ENCODE results near the gene CBARP. TPM values are rescaled to one million over a fixed set of nuclear protein-coding genes. Genes with fewer than 3 reads are reported as not detected.

Gene CBARP
- total RNA-seq, 2 donors from 2014 or later: 0.33 to 0.78 TPM

DNA sequence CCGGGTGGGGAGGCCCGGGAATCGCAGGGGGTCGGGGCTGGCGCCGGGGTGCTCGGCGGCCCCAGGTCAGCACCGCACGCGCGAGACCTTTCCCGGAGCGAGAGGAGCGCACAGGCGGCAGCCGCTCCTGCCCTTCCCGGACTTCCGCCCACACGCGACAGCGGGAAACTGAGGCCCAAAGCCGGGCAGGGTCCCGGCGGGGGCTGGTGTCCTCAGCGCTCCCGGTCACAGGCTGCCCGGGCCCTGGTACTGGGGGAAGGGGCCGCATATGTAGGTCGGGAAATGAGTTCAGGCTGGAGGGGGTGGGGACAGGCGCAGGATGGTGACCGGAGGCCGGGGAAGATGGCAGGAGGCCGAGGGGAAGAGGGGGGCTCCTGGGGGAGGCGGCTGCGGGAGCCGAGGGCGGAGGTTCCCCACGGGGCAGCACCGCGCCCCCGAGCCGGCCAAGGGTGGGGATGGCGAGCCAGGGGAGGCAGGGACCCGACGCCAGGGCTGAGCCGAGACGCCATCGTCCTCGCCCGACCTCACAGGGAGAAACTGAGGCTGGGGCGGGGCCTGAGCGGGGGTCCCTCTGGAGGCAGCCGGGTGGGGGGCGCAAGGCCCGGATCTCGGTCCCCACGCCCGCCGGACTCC, 662 bp downstream of the CBARP start:
- no peak overlapping the region for H3K27ac ChIP-seq
- DNase-seq (peak in 1 of 4 donors; percentile 38), ATAC-seq (no peak)
- 0 to 1% methylated on average over 11 to 55 of the region's 60 CpGs for WGBS, 2 donors
- no peaks in the 10 kb centered on the region for H3K27me3 ChIP-seq
- no peaks in the 10 kb centered on the region for H3K36me3 ChIP-seq (replicated peaks in 1 of 2; ENCODE audit: insufficient read depth in 1 of 2, low read depth in 2 of 2)
- H3K4me3 ChIP-seq: no peak overlapping the region
- H3K9me3 ChIP-seq: no peaks in the 10 kb centered on the region
- TF ChIP-seq, protein P1, sequence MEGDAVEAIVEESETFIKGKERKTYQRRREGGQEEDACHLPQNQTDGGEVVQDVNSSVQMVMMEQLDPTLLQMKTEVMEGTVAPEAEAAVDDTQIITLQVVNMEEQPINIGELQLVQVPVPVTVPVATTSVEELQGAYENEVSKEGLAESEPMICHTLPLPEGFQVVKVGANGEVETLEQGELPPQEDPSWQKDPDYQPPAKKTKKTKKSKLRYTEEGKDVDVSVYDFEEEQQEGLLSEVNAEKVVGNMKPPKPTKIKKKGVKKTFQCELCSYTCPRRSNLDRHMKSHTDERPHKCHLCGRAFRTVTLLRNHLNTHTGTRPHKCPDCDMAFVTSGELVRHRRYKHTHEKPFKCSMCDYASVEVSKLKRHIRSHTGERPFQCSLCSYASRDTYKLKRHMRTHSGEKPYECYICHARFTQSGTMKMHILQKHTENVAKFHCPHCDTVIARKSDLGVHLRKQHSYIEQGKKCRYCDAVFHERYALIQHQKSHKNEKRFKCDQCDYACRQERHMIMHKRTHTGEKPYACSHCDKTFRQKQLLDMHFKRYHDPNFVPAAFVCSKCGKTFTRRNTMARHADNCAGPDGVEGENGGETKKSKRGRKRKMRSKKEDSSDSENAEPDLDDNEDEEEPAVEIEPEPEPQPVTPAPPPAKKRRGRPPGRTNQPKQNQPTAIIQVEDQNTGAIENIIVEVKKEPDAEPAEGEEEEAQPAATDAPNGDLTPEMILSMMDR (IDR thresholded peaks at IDR 0.05): no peak
- no peak for TF ChIP-seq POLR2A (IDR thresholded peaks at IDR 0.05)
- H3K4me1 ChIP-seq: peaks cover 57% of the 10 kb centered on the region
- intact Hi-C loops (cut with DNase I): no loop called here

DNA sequence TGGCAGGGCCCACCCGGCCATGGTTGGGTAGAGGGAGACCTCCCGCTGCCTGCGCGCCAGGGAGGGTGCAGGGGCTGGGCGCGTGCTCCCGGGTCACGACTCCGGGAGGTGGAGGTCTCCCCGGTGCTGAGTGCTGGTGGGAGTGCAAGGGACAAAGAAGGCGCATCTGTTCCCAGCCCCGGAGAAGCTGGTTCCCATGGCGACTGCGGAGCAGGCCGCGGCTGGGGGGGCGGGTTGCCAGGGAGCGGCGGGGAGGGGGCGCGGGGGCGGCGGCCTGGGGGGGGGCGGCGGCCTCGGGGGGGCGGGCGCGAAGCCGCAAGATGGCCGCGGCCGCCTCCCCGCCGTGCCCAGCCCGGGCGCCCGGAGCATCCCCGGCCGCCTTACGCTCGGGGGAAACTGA, 1.2 kb downstream of the CBARP start:
- Histone ChIP-seq H3K36me3 (replicated peaks in 1 of 2; ENCODE audit: insufficient read depth in 1 of 2, low read depth in 2 of 2) (no peaks in the 10 kb centered on the region), H3K9me3 (no peaks in the 10 kb centered on the region), H3K4me3 (no peak overlapping the region), H3K27ac (no peak overlapping the region), H3K4me1 (peaks cover 58% of the 10 kb centered on the region), H3K27me3 (no peaks in the 10 kb centered on the region)
- no peak for ATAC-seq
- DNase-seq: no peak
- TF ChIP-seq, protein P1 (IDR thresholded peaks at IDR 0.05): no peak
- TF ChIP-seq POLR2A (IDR thresholded peaks at IDR 0.05): no peak
- 18% methylated on average over 40 of the region's 42 CpGs; no CpG with 5 or more reads in 1 of the 2 donors for WGBS, 2 donors
- intact Hi-C loops (cut with DNase I): no loop called here

DNA sequence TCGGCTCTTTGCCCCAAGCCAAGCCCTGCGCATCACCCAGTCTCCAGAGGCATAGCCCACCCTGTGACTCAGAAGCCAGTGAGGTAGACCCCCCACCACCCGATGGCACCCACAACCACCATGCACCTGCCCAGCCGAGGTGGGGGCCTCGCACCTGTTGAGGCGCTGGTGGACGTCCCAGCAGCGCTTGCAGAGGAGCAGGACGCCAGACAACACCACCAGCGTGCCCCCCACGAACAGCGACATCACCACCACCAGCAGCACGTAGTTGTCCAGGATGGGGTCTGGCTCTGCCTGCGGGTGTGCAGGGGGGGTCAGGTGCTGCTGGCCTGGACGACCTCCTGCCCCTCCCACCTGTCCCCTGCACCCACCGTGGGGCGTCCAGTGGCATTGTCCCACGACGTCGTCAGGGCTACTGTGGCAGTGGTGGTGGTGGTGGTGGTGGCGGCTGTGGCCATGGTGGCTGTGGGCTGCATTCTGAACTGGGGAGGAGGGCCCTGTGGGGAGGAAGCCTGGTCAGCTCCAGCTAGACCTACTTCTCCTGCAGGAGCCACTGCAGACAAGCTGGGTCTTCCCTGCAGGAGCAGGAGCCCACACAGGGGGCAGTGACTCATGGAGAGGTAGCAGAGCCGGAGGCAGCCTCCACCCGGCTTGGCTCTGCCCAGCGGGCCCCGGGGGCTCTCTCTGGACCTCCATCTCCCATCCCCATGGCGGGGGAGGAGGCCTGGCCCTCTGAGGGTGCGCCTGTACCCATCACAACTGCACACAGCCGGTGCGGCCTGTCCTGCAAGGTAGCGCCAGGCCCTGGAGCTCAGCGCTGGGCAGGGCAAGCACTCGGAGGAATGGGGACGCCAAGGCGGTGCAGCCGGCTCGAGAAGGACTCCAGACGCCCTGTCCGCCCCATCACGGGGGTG, 1.9 kb downstream of the CBARP start:
- no peak overlapping the region for H3K4me3 ChIP-seq

DNA sequence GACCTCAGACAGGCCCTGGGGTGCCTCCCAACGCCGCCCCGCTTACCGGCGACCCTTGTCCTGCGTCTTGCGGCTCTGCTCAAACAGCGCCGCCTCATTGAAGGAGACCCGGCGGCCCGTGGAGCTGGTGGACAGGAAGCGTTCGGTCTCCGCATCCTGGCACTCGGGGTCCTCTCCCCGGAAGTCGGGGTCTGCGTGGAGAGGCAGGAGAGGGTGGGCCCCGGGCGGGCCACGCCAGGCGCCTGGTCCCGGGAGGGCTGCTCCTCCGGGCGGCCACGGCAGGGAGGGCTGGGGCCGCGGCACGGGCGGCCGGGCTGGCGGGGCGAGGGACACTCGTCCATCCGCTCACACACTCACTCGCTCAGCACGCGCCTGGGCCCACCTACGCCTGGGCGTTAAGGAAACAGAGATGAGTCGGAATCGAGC, 2.8 kb downstream of the CBARP start:
- no peaks in the 10 kb centered on the region for H3K36me3 ChIP-seq (replicated peaks in 1 of 2; ENCODE audit: insufficient read depth in 1 of 2, low read depth in 2 of 2)
- 84 to 88% methylated on average over 17 to 37 of the region's 43 CpGs for WGBS, 2 donors

More for the DNA sequence above, 1.9 kb downstream of the CBARP start:
- Histone ChIP-seq H3K27ac (no peak overlapping the region), H3K9me3 (no peaks in the 10 kb centered on the region), H3K27me3 (no peaks in the 10 kb centered on the region), H3K36me3 (replicated peaks in 1 of 2; ENCODE audit: insufficient read depth in 1 of 2, low read depth in 2 of 2) (no peaks in the 10 kb centered on the region), H3K4me1 (peaks cover 52% of the 10 kb centered on the region)
- 73 to 85% methylated on average over 4 to 28 of the region's 39 CpGs for WGBS, 2 donors
- ATAC-seq: no peak
- TF ChIP-seq, protein P1 (IDR thresholded peaks at IDR 0.05): no peak
- TF ChIP-seq POLR2A (IDR thresholded peaks at IDR 0.05): no peak
- intact Hi-C loops (cut with DNase I): no loop called here
- DNase-seq: no peak

More for the DNA sequence above, 2.8 kb downstream of the CBARP start:
- ATAC-seq (no peak), DNase-seq (no peak)
- TF ChIP-seq POLR2A (IDR thresholded peaks at IDR 0.05): no peak
- TF ChIP-seq, protein P1 (IDR thresholded peaks at IDR 0.05): no peak
- intact Hi-C loops (cut with DNase I): no loop called here
- no peaks in the 10 kb centered on the region for H3K27me3 ChIP-seq
- no peaks in the 10 kb centered on the region for H3K9me3 ChIP-seq
- peaks cover 43% of the 10 kb centered on the region for H3K4me1 ChIP-seq
- no peak overlapping the region for H3K4me3 ChIP-seq
- no peak overlapping the region for H3K27ac ChIP-seq
